GM19193 (cell line): ENCODE data around the gene FKBP2.

Experiments used
- POLR2A ChIP-seq: IDR thresholded peaks from 4 replicates; pipeline ENCODE4 v1.6.1; 2011; ENCODE audit not compliant: insufficient read depth, insufficient read length; ENCODE audit errors: extremely low read depth

Gene FKBP2

DNA sequence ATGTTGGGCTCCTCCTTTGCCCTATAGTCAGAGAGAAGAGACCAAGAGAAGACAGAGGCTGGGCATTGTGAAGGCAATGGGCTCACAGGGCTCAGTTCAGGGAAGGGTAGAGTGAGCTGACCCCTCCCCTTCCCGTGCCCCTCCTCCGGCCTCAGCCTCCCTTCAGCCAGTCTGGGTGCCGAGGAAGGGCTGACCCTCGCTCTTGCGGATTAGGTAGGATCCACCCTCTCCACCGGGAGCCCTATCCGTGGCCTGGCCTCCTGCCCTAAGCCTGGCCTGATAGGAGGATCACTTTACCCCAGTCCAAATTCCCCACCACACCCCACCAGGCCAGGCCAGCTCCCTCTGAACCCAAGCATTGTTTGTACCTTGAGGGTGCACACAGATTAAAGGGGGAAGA lies 7.7 kb downstream of the FKBP2 start:
- TF ChIP-seq POLR2A: no peak

DNA sequence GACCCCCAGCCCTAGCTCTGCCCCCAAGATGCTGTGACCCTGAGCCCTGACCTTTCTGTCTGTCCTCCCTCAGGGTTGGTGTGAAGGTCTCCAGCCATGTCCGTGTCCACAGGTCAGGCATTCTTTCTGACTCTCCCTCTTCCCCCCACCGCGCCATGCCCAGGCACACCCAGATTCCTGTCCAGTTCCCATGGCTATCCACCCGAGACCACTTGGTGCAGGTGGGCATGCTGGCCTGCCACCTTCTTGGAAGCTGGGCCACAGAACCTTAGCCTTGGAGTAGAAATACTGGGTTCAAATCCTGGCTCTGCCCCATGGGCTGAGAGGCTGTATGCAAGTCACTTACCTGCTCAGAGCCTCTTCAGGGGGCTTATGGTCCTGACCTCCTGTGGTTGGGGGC lies 8.1 kb downstream of the FKBP2 start:
- no peak for TF ChIP-seq POLR2A

DNA sequence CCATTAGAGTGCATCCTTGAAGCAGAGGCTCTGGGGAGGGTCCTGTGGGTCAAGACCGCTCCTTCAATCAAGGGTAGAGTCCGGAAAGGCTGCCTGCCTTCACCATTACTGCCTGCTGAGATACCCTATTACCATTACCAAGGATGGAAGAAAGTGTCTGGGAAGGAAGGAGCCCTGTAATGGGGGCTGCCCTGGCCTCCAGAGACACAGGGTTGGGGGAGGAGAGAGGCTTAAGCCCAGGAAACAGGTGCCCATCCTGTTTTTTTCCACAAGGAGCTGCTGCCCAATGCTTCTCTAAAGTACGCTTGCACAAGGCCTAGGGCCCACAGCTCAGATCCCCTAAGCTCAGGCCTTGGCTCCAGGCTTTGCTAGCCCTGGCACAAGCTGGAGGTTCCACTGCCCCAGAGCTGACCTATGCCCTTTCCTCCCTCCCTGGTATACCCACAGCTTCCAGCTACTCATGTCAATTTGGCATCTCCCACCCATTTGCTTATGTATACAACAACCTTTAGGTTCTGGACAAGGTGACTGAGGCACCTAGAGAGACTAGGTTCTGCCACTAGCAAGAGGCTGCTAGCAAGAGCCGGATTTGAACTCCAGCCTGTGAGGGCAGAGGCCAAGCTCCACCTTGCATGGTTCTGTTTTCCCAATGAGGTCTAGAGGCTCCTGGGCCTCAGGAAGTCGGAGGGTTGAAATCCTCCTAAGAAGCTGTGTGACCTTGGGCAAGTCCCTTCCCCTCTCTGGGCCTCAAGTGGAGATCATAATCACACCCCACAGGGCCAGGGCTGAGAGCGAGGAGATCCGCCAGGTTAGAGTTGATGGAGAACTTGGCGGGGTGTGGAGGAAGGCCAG lies 8.9 kb downstream of the FKBP2 start:
- TF ChIP-seq POLR2A: no peak

DNA sequence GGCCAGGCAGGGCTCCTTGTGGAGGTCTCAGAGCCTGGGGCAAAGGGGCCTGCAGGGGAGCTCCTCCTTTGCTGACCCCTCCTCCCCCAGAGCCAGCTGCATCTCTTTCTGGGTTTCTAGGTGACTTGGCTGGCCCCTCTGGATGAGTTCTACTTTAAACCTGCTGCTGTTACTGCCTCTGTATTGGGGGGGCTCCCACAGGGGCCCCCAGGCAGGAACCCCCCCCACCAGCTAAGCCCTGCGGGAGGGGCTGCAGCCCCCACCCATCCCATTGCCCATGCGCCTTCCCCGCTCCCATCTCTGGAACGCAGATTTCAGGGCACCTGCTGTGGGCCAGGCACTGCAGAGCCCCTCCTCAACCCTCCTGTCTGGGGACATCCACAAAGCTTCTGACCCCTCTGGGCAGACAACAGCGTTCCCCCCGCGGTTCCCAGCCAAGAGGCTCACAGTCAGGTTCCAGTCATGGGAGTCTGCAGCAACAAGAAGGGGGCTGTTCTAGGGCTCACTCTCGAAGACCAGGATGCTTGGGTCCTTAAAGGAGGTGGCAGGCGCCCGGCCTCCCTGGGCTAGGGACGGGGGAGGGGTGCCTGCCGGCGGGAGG lies 9.6 kb downstream of the FKBP2 start:
- no peak for TF ChIP-seq POLR2A

DNA sequence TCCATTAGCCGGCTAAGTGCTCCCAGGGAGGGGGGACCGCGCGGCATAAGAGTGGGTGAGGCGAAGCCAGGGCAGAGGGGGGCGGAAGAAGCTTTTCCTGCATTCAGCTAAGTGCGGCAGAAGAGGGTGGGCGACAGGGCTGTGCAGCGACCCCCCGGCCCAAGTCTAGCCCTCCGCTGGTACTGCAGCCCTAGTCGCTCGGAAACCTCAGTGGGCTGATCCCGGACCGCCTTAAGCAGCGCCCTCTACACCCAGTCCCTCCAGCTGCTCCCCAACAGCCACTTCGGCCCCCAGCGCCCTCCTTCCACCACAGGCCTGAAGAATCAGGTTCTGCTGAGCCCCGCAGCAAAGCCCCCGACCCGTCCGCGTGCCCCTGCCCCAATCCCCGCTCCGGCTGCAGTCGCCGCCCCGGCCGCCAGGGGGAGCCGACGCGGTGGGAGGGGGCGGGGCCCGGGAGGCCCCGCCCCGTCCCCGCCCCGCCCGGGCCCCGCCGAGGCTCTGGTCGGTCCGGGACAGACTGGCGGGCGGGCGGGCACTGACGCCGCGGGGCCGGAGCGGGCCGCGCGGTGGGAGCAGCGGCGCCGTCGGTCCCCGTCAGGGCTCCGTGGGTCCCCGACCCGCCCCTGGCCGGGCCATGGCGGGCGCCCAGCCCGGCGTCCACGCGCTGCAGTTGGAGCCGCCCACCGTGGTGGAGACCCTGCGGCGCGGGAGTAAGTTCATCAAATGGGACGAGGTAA lies 10.3 kb downstream of the FKBP2 start, which contains the start of gene PLCB3:
Gene PLCB3 (plus strand): TSS at position 515 of the 737 bp plus-strand sequence. CDS start 120 bp downstream, at position 635.
- TF ChIP-seq POLR2A: peak; percentile 48

DNA sequence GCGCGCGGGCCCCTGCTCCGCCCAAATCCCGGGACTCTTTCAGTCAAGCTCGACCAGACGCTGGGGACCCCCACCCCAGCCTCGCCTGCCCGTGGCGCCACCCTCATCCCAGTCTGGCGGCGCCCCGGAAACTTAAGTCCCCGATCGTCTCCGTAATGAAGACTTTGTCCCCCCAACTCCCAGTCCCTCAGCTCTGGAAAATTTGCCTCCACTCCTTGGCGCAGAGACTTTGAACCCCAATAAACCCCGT lies 10.8 kb downstream of the FKBP2 start:
- TF ChIP-seq POLR2A: no peak

DNA sequence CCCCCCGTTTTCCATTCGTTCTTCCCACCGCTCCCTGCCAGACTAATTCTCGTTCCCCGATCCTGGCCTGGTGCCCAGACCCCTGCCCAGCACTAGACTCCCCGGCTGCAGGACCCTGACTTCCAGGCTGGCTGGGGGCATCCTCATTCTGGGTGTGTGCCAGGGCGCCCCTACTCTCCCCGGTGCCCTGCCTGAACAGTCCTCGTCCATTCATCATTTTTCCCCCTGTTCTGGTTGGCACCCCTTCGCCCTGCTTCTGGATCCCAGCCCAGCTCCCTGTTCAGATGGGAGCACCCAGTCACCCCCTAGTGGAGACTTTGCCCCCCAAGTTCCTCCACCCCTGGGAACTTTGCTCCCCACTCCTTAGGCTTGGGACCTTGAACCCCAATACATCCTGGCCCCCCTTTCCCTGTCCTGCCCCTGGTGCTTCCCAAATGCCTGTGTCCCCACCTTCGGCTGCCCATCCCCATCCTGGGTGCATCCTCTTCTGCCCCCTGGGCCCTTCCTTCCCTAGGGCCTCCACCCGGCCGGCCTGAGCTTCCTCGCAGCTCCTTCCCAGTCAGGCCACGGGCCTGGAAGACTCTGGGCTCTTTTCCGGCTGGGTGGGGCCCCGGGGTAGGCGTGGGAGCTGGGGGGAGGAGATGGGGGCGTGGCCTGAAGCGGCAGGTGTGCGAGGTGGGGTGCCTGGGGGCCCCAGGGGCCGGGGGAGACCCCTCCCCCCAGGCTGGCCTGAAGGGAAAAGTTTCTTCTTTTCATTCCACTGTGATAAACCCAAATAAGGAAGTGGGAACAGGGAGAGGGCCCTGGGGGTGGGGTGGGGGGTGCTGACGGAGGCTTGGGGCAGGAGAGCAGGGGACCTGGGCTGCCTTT lies 11.3 kb downstream of the FKBP2 start:
- TF ChIP-seq POLR2A: no peak

DNA sequence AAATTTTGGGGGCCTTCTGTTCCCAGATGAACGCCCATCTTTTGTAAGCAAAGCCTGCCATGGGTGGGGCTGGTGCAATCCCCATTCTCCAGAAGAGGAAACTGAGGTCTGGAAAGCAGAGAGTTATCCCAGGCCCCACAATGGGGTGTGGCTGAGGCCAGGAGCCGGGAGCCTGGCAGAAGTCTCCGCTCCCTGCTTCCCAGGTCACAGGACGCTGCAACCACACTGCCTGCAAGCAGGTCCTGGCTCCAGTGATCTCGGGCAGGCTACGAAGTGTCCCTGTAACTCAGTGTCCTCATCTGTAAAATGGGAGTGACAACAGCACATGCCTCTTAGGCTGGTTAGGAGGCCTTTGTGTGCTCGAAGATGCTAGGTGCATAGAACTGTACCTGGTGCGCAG lies 12.1 kb downstream of the FKBP2 start:
- TF ChIP-seq POLR2A: no peak

DNA sequence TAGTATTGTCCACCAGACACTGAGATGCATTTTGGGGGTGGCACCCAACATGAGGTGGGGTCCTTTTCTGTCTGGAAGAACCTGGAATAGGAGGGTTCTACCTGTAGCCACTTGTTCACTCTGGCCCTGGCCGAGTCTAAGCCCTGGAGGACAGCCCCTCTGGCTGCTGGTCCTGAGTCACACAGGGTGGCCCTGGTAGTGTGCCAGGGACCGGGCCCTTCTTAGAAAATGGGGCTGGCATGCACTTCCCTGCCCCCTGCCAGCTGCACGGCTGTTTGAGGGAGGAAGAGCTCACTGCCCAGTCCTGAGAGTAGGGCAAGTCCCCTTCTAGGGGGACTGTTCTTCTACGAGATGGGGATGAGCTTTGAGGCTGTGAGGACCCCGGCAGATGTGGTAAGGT lies 12.6 kb downstream of the FKBP2 start:
- no peak for TF ChIP-seq POLR2A

DNA sequence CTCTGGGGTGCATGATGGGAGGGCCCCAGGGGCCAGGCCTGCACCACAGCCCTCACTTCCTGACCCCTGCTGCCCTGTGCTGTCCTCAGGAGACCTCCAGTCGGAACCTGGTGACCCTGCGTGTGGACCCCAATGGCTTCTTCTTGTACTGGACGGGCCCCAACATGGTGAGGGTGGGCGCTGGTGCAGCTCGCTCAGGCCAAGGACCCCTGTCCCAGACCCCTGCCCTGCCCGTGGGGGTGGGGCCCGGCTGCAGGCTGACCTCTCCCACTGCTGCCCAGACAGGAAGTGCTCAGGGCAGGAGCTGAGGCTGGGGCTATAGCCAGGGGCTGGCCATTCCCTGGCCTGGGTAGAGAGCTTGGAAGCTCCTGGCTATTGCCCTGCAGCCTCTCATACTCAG lies 13.4 kb downstream of the FKBP2 start:
- no peak for TF ChIP-seq POLR2A

DNA sequence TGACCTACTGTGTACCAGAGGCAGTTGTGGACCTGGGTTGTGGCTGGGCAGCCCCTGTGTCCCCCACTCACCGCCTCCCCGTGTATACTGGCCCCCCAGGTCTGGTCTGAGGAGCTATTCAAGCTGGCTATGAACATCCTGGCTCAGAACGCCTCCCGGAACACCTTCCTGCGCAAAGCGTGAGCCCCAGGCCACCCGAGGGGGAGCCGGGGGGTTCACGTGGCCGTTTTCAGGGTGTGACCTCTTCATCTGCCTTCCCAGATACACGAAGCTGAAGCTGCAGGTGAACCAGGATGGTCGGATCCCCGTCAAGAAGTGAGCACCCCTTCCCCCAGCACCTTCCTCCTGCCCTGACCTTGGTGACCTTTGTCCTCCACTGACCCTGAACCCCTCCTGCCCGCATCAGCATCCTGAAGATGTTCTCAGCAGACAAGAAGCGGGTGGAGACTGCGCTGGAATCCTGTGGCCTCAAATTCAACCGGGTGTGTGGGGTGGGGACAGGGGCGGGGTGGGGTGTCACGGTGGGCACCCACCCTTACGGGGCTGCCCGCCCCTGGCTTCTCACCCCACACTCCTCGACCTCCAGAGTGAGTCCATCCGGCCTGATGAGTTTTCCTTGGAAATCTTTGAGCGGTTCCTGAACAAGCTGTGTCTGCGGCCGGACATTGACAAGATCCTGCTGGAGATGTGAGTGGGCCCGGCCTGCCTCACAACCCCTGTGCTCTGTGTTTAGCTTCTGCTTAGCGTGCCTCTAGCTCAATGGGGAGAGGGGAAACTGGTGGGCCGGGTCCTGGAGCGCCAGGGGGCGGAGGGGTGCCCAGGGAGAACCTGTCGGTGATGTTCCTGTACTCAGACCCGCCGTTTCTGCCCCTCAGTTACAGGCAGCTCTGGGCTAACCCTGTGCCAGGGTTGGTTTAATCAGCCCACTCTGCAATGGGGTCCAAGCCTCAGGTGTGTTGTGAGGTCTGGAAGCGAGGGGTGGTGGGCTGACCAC lies 14.5 kb downstream of the FKBP2 start:
- TF ChIP-seq POLR2A: no peak

DNA sequence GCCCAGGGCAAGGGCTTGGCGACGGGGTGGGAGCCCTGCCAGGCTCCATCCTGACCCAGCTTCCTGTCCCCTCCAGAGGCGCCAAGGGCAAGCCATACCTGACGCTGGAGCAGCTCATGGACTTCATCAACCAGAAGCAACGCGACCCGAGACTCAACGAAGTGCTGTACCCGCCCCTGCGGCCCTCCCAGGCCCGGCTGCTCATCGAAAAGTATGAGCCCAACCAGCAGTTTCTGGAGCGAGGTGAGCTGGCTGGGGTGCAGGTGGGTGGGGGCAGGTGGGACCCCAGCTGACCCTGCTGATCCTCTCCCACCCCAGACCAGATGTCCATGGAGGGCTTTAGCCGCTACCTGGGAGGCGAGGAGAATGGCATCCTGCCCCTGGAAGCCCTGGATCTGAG lies 15.4 kb downstream of the FKBP2 start:
- TF ChIP-seq POLR2A: no peak

DNA sequence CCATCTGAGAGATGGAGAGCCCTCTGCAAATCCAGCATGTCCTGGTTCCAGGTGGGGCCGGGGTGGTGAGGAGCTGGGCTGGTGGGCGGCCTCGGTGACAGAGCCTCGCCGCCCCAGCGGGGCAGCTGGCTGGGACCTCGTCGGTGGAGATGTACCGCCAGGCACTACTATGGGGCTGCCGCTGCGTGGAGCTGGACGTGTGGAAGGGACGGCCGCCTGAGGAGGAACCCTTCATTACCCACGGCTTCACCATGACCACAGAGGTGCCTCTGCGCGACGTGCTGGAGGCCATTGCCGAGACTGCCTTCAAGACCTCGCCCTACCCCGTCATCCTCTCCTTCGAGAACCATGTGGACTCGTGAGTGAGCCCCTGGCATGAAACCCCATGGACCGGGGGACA lies 17.5 kb downstream of the FKBP2 start:
- no peak for TF ChIP-seq POLR2A

DNA sequence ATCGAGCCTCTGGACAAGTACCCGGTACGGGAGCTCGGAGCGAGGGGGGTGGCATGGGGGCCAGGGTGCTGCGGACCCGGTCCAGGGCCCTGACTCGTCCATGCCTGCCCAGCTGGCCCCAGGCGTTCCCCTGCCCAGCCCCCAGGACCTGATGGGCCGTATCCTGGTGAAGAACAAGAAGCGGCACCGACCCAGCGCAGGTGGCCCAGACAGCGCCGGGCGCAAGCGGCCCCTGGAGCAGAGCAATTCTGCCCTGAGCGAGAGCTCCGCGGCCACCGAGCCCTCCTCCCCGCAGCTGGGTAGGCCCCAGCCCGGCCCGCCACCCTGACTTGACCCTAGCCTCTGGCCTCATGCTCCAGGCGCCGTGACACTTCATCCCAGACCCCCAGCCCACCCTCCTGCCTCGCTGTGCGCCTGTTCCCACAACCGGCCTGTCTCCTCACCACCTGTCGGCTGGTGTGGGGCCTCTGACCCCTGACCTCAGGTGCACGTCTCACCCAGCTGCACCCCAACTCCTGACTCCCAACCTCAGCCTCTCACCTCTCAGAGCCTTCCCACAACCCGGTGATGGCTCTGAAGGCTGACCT lies 18.1 kb downstream of the FKBP2 start:
- no peak for TF ChIP-seq POLR2A

DNA sequence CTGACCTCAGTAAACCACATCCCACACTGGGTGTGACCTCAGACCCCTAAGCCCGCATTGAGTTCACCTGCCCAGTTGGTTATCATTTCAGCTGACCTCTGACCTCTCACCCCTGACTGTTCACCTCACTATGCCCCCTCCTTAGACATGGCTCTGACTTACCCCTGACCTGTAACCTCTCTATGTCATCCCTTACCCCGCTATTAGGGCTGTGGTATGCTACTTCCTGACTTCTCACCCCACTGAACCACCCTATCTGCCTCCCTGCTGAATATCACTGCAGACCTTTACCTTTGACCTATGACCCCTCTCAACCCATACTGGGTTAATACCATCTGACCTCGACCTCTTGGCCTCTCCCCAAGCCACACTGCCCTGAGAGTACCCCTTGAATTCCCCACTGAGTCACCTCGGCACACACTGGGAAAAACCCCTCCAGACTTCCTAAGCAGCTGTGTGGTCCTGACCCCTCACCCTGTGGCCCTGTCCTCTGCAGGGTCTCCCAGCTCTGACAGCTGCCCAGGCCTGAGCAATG lies 18.7 kb downstream of the FKBP2 start:
- no peak for TF ChIP-seq POLR2A
